Motor neuron (in vitro differentiated cells): ENCODE results near the gene ZNF593OS. TPM values are rescaled to one million over a fixed set of nuclear protein-coding genes. Genes with fewer than 3 reads are reported as not detected.
A peak's percentile ranks its signal among the peaks of the same experiment; 100 is the strongest.

ENCODE experiments used
- ATAC-seq, 8 experiments: fragments of 200-7000 bp; cut with Tn5 transposase; replicated peaks in 6 of 8; 2 replicates each; pipeline ENCODE4 v1.8.0; 2021; ENCODE audit warnings: mild to moderate bottlenecking in 8 of 8, moderate library complexity in 8 of 8
- H3K27ac ChIP-seq, 2 donors: fragments of 250-450 bp; sonication (Bioruptor Pico); 2 replicates each; pipeline ENCODE4 v1.9.0; 2021; ENCODE audit warnings: antibody characterized with exemption in 2 of 2, mild to moderate bottlenecking in 2 of 2, moderate library complexity in 1 of 2
- H3K4me1 ChIP-seq, 2 donors: fragments of 250-450 bp; sonication (Bioruptor Pico); replicated peaks in 1 of 2; 2 replicates each; pipeline ENCODE4 v1.6.1; 2021; ENCODE audit warnings: antibody characterized with exemption in 2 of 2, mild to moderate bottlenecking in 2 of 2, moderate library complexity in 1 of 2
- H3K4me3 ChIP-seq, 5 donors: fragments of 250-450 bp; sonication (Bioruptor Pico); 2 replicates each; pipeline ENCODE4 v1.9.0; 2021; ENCODE audit warnings: antibody characterized with exemption in 5 of 5, mild to moderate bottlenecking in 5 of 5, moderate library complexity in 4 of 5
- WGBS, 10 experiments: fragments of 450-650 bp; shearing (Covaris generic); methylation state at CpG; one replicate each; pipeline ENCODE4 v1.0.0; 2022; 5-methylcytosine and 5-hydroxymethylcytosine counted together
- in situ Hi-C, 9 experiments: fragments of 400-800 bp; cut with MboI; loops; one replicate each; pipeline ENCODE4 v1.15.0; 2021; ENCODE audit warnings: low sequenced_read_pairs in 9 of 9, low pct_unique_long_range_greater_than_20kb in 2 of 9; ENCODE audit not compliant: unreplicated experiment in 9 of 9
- total RNA-seq, 8 experiments: library from RNA; unstranded; fragments of 300-600 nt; gene quantifications; 2 replicates each; pipeline versions ENCODE4 v1.2.3 to v1.2.4, GENCODE V29; 2022

Gene ZNF593OS
- total RNA-seq = 1 to 10 TPM in 7 of 8 experiments, under 1 TPM in 1; 0.54 to 5.7 (median 3.5) TPM

DNA sequence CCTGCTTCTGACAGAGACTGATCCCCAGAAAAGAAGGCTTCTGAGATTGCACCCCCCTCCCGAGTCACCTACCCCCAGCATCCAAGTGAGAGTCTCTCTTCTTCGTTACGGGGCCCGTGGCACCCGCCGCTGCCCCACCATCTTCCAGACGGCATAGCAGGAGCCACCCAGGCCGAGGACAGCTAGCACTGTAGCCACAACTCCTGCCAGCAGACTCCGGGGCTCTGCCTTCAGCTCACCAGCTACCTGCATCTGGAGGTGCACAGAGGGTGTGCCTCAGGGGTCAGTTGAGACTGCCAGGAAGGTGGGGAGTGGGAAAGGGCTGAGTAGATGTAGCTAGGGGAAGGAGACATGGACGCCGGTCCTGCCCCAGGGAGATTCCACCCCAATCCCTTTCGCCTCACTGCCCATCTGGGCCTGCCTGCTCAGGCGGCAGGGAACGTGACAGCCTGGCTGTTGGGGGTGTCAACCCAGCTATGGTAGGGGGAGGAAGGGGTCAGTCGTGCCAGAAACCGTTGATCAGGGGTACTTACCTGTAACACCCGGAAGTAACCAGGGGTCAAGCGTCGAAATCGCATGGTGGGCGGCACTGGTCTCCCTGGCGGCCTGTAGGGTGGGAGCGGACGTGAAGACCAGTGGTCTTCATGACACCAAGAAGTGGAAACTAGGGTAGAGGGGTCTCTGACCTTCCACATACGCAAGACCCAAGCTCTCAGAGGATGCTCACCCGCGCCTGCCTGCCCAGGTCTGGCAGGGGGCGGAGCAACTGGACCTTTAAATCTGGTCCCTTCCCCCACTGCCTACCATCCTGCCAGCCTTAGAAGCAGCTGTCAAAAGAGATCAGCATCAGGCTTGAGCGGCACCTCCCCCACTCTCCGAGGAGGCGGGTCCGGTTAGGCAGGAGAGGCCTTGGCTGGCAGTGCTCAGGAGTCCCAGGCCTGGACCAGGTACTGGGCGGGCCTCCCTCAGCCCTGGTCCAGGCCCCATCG, at the start of gene ZNF593OS:
TSS of gene ZNF593OS (minus strand) at position 749 of the 989 bp plus-strand sequence. CDS start at position 578, 171 bp downstream.
- H3K4me3 ChIP-seq = peak within 1 kb of the TSS; percentile 65 to 91 (median 76)
- in situ Hi-C loops = no loop called here
- 85 to 93% (median 87%) methylated on average over 2 to 21 of the region's 34 CpGs; no CpG with 5 or more reads in 5 of the 10 experiments for WGBS, 10 experiments
- no peak within 1 kb of the TSS for H3K27ac ChIP-seq
- peaks cover 24 to 29% of the 10 kb centered on the region in 2 donors for H3K4me1 ChIP-seq
- ATAC-seq = no peak

DNA sequence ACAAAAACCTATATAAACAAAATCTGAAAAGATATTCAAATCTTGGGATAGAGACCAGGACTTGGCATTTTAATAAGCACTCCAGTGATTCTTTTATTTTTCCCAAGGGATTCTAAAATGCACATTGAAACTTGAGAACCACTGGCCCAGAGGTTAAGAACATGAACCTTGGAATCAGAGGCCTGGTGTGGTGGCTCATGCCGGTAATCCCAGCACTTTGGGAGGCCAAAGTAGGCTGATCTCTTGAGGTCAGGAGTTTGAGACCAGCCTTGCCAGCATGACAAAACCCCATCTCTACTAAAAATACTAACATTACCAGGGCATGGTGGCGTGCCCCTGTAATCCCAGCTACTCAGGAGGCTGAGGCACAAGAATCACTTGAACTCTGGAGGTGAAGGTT, 49.5 kb upstream of the ZNF593OS start:
- ATAC-seq = no peak
- in situ Hi-C loops = no loop called here
- 27 to 100% (median 81%) methylated on average over 1 to 2 of the region's 2 CpGs; no CpG with 5 or more reads in 4 of the 10 experiments for WGBS, 10 experiments

DNA sequence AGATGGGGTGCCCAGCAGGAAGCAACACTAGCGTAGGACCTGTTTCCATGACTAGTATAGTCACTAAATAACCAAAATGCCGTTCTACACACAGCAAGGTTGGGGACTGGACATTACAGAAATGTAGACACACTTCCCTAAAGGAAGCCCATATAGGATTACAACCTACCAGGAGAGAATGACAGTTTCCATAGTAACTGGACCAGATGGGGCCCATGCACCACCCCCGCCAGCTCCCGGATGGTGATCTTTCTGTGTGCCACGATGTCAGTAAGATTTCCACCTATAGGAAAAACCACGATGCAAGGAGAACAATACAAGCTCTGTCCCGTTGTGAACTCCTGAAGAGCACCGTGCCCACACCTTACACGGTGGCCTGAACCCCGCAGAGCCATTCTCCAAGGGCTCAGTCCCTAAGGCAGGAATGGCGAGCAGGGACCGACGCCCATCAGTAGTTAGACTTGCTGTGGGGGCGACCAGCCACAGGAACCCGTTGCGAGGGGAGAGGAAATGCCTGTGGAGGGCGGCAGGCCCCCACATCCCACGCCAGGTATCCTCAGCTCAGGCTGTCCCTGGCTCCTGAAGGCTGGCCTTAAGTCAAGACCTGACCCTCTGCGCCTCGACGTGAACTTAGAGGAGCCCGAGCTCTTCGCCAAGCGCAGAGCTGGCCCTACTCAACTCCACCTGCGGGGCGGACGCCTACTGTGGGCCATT, 48.7 kb upstream of the ZNF593OS start:
- in situ Hi-C loops = no loop called here
- Histone ChIP-seq H3K4me3 (no peak overlapping the region), H3K27ac (no peak overlapping the region), H3K4me1 (peaks cover 9 to 13% of the 10 kb centered on the region in 2 donors)
- peak in 4 of 8 experiments; percentile 7 to 34 (median 23) for ATAC-seq
- WGBS, 10 experiments = 30 to 79% (median 60%) methylated on average over 3 to 25 of the region's 27 CpGs; no CpG with 5 or more reads in 1 of the 10 experiments

More for the DNA sequence above, 49.5 kb upstream of the ZNF593OS start:
- H3K4me1 ChIP-seq = peaks cover 9 to 17% of the 10 kb centered on the region in 2 donors
- no peak overlapping the region for H3K27ac ChIP-seq
- no peak overlapping the region for H3K4me3 ChIP-seq

DNA sequence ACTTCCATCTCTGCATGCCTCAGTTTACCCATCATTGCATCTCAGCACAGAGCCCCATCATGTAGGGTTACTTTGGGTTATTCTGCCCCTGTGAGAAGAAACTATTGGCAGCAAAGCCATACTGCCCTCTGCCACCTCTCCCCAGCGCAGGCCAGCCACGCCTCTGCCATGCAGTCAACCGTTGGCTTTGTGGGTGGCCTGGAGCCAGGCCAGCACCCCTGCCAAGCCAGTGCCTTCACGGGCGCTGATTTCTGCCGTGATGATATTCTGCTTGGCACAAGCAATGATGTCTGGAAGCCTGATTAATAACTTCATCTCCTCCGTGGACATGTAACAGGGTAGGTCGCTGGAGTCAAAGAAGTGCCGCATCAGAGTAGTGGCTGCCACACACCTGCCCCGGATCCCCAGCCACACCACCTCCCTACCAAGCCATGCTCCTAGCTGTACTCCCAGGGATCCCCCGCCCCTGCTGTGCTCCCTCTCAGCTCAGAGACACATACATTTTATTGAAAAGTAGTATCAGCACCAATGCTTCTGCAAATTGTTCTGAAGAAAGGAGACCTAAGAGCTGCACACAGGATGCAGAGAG, 47.4 kb upstream of the ZNF593OS start:
- no peak for ATAC-seq
- Histone ChIP-seq H3K4me3 (no peak overlapping the region), H3K4me1 (peaks cover 5 to 8% of the 10 kb centered on the region in 2 donors), H3K27ac (no peak overlapping the region)
- 40 to 100% (median 100%) methylated on average over 1 to 8 of the region's 11 CpGs; no CpG with 5 or more reads in 4 of the 10 experiments for WGBS, 10 experiments
- in situ Hi-C loops = no loop called here

DNA sequence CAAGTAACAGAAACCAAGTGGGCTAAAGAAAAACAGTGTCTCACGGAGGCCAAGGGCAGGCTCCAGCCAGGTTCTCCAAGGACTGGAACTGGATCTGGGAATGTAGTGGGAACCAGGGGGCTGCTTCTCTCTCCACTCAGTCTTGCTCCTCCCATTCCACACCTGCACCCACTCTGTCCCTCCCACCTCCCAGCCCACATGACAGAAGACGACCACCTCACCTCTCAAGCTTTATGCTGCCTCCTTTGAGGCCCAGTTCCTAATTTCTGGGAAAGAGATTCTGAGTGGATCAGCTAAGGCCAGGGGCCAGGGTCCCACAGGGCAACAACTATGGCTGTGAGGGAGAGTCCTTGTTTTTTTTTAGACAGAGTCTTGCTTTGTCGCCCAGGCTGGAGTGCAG, 43.6 kb upstream of the ZNF593OS start:
- in situ Hi-C loops = no loop called here
- no peak overlapping the region for H3K4me3 ChIP-seq
- no peak overlapping the region for H3K27ac ChIP-seq
- WGBS, 10 experiments = 0 to 60% (median 21%) methylated on average over 1 to 3 of the region's 3 CpGs; no CpG with 5 or more reads in 4 of the 10 experiments
- no peak for ATAC-seq
- peaks cover 3 to 6% of the 10 kb centered on the region in 2 donors for H3K4me1 ChIP-seq

DNA sequence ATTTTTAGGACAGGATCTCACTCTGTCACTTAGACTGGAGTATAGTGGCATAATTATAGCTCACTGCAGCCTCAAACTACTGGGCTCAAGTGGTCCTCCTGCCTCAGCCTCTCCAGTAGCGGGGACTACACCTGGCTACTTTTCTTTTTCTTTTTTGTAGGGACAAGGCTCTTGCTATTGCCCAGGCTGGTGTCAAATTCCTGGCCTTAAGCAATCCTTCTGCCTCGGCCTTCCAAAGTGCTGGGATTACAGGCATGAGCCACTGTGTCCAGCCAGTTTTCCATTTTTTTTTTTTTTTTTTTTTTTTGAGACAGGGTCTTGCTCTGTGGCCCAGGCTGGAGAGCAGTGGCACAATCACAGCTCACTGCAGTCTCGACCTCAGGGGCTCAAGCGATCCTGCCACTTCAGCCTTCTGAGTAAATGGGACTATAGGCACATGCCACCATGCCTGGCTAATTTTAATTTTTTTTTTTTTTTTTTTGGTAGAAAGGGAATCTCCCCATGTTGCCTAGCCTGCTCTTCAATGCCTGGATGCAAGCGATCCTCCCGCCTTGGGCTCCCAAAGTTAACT, 41.8 kb upstream of the ZNF593OS start:
- 56 to 100% (median 78%) methylated on average over 2 to 6 of the region's 6 CpGs for WGBS, 10 experiments

DNA sequence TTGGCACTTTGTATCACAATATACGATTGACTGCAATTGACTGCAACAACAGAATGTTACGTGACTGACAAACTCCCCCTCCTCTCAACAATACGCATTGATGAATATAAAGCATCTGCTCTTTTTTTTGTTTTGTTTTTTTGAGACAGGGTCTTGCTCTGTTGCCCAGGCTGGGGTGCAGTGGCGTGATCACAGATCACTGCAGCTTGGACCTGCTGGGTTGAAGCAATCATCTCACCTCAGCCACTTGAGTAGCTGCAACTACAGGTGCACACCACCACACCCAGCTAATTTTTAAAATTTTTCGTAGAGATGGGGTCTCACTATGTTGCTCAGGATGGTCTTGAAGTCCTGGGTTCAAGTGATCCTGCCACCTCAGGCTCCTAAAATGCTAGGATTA, 41.1 kb upstream of the ZNF593OS start:
- 38 to 93% (median 78%) methylated on average over 1 to 5 of the region's 5 CpGs; no CpG with 5 or more reads in 2 of the 10 experiments for WGBS, 10 experiments
- no peak overlapping the region for H3K4me3 ChIP-seq
- in situ Hi-C loops = no loop called here
- H3K27ac ChIP-seq = no peak overlapping the region
- H3K4me1 ChIP-seq = peaks cover 3 to 11% of the 10 kb centered on the region in 2 donors
- ATAC-seq = no peak

More for the DNA sequence above, 41.8 kb upstream of the ZNF593OS start:
- Histone ChIP-seq H3K4me1 (peaks cover 3 to 11% of the 10 kb centered on the region in 2 donors), H3K4me3 (no peak overlapping the region), H3K27ac (no peak overlapping the region)
- no peak for ATAC-seq
- in situ Hi-C loops = no loop called here

DNA sequence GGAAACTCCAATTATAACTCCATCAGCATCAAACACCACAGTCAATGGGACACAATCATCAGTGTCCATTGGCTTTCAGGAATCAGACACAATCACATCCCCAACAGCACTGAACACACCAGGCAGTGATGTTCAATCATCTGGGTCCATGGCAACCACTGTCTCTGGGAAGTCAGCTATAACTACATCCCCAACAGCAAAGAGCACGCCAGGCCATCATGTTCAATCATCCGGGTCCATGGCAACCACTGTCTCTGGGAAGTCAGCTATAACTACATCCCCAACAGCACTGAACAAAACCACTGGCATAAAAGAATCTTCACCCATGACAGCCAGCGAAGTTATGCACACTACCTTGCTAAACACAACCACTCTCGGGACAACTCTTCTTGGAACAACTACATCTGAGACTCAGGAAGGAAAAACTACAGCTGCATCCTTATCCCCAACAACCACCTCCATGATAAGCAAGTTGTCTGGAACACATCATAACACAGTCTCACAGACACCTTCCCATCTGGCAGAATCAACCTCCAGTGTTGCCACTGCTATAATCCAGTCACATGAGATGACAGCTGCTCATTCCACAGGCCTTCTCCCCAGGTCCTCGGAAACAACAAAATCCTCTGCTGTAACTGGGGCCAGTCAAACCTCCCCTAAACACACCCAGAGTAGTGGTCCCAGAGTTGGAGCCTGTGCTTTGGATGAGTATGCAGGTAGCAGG, 38.7 kb upstream of the ZNF593OS start:
- H3K4me3 ChIP-seq = no peak overlapping the region
- peak in 4 of 8 experiments; percentile 28 to 92 (median 40) for ATAC-seq
- WGBS, 10 experiments = 0 to 100% (median 67%) methylated on average over 1 to 5 of the region's 5 CpGs; no CpG with 5 or more reads in 1 of the 10 experiments

DNA sequence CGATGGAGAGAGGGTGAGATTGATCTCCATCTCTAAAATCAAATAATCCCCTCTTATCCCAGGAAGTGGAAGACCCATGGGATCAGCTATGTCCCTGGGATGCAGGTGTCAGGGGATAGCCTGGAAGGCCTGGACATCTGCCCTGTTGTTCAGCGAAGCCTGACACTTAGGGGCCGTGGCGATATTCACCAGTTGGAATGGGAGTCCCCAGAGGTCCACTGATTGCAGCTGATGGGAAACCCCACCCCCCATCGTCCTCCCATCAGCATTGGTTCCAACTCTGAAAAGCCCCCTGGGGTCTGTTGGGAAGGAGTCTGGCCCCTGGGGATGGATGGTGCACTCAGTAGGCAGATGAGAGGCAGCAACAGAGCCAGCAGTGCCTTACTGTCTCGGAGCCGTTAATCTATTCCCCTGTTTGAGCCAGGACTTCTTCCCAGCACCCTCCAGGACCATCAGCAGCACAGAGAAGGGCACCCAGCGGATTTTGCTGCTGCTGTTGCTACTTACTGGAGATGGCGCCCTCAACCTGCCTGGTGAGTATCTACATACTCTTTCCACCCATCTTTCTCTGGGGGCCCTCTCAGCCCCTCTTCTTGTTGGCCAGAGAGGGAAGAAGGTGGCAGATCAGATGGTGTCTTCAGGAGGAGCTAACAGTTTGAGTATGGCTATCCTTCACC, 32.1 kb upstream of the ZNF593OS start:
- Histone ChIP-seq H3K4me1 (peaks cover 0 to 6% of the 10 kb centered on the region in 2 donors), H3K27ac (no peak overlapping the region), H3K4me3 (no peak overlapping the region)
- in situ Hi-C loops = no loop called here
- 63 to 100% (median 75%) methylated on average over 1 to 9 of the region's 9 CpGs; no CpG with 5 or more reads in 2 of the 10 experiments for WGBS, 10 experiments
- ATAC-seq = no peak

More for the DNA sequence above, 38.7 kb upstream of the ZNF593OS start:
- Histone ChIP-seq H3K4me1 (peaks cover 3 to 11% of the 10 kb centered on the region in 2 donors), H3K27ac (no peak overlapping the region)
- in situ Hi-C loops = no loop called here

DNA sequence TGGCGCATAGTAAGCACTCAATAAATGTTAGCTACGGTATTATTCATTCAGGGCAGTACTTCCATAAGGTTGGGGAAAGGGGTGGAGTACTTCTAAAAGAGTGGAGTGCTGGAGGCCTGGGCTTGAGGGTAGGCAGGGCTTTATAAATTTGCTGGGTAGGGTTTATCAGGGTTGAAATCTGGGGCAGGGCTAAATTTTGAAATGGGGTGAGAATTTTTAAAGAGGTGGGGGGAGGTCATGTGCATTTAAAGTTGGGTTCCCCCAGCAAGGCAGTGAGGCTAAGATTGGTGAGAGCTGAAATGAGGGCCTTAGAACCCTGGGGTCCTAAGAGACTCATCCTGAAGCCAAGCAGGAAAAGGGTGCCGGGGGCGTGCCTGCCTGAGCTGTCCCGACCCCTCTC, 28.8 kb upstream of the ZNF593OS start:
- Histone ChIP-seq H3K4me3 (no peak overlapping the region), H3K27ac (no peak overlapping the region), H3K4me1 (peaks cover 0 to 6% of the 10 kb centered on the region in 2 donors)
- ATAC-seq = peak in 2 of 8 experiments; percentile 10 to 25
- 50 to 100% (median 81%) methylated on average over 2 to 5 of the region's 5 CpGs; no CpG with 5 or more reads in 3 of the 10 experiments for WGBS, 10 experiments
- in situ Hi-C loops = no loop called here

DNA sequence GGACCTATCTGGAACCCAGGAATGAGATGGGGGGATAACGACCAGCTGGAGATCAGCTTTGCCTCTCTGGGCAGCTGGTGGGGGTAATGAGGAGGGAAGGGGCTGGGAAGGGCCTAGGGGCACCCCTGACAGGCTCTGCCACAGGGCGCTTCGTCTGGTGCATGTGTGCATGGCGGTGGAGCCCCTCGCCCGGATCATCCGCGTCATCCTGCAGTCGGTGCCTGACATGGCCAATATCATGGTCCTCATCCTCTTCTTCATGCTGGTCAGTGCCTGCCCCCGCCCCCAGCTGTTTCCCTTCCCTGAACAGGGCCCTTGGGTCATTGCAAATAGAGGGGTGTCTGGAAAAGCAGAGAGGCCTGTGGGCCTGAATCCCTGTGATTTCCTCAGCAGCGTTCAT, 26.2 kb upstream of the ZNF593OS start:
- H3K27ac ChIP-seq = no peak overlapping the region
- ATAC-seq = no peak
- no peak overlapping the region for H3K4me3 ChIP-seq
- in situ Hi-C loops = no loop called here
- WGBS, 10 experiments = 20 to 81% (median 56%) methylated on average over 1 to 11 of the region's 11 CpGs; no CpG with 5 or more reads in 6 of the 10 experiments
- peaks cover 0 to 6% of the 10 kb centered on the region in 2 donors for H3K4me1 ChIP-seq
